OCI-M1 (cell line): Measurements from ENCODE around the gene MAMLD1.

ENCODE experiments used
- DNase-seq: peaks from one replicate; lab custom pipeline; 2025; lab: John Stamatoyannopoulos, UW

Gene MAMLD1

DNA sequence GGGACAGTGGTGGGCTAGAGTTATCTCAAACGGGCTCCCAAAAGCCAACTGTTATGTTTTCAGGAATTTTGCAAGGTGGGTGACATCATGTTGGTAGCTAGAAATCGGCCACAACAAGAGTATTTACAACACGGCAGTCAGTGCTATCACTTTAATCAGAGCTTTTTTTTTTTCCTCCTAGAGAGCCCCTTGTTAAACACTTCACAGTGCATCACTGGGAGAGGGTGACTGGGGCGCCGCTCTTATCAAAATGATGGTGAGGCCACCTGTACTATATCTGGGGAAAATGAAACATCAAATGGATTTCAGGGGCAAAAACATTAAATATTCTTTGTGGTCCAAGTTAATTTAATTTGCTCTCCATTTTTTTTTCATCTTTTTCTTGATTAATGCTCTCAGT is 44.9 kb downstream of the MAMLD1 start:
- DNase-seq = no peak

DNA sequence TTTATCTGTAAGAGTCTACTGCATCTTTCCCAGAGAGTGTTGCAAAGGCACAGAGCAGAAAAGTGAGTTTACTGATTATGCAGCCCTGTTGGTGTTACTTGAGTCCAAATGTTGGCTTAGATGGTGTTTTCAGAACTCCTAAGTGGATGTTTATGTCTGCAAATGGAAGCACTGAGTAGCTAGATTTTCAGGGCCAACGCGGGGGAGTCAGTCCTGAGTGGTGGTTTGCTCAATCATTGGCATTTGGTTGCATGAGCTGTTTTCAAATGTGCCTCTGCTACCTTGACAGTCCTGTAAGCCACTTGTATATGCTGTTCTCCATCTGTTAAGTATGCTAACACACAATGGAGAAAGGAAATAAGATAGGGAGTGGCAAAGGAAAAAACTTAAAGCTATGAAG is 45.4 kb downstream of the MAMLD1 start:
- DNase-seq = no peak

DNA sequence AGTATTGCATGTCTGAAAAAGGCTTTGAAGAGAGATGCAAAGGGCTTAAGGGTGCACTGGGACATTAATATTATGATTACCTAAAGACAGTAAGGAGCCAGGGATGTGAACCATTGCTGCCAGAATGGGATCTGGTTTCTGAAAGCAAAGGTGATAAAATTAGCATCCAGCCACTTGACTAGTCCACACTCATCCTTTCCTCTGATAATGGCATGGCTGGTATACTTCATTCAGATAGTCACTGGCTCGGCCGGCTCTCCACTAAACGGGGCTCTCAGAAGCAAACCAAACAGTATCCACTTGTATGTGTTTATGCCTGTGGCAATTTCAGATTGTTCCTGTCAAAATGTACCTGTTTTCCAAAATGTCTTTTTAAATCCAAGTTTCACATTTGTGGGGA is 46.4 kb downstream of the MAMLD1 start:
- DNase-seq = no peak

DNA sequence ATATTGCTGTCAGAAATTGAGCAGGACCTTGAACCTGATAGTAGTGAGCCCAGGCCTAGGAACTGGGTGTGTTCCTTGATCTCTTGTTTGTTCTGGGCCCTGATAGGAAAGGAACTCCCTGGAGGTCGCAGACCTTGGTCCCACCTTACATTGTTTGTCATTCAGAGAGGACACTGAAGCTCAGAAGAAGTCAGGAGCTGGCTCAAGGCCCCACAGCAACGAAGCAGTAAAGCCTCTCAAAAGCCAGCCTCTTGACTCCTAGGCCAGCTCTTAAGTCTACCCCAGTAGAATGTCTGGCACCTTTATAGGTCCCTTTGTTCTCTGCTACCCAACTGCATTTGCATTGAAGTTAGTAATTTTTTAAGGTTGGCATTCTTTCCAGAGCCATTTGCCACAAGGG is 46.8 kb downstream of the MAMLD1 start:
- DNase-seq = no peak

DNA sequence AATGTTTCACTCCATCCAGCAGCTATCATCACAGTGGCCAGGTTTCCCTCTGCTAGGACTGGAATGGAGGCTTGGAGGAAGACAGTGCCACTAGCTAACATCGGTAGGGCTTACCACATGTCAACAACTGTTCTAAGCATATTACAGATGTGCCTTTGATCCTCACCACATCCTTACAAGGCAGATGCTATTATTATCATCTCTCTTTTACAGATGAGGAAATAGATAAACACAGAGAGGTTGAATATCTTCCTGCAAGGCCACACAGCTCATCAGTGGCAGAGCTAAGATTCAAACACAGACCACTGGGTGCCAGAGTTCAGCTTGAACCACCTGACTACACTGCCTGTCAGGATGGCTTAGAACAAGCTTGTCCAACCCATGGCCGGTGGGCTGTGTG is 47.4 kb downstream of the MAMLD1 start:
- DNase-seq = no peak

DNA sequence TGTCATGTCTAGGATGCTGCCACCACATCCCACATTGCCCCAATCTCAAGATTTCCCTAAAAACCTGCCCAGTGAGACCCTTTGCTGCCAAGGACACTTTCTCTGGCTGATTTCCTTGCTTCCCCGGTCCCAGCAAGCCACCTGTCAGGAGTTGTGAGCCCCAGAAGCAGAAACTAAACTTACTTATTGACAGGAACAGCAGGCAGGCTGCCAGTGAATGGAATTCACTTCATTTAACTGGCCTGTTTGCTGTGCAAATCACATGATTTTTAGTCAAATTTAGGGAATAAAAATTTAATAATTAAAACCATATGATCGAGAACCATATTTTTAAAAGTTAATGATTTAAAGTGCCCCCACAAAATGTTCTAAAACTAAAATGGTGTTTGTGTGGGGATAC is 48.5 kb downstream of the MAMLD1 start:
- no peak for DNase-seq

DNA sequence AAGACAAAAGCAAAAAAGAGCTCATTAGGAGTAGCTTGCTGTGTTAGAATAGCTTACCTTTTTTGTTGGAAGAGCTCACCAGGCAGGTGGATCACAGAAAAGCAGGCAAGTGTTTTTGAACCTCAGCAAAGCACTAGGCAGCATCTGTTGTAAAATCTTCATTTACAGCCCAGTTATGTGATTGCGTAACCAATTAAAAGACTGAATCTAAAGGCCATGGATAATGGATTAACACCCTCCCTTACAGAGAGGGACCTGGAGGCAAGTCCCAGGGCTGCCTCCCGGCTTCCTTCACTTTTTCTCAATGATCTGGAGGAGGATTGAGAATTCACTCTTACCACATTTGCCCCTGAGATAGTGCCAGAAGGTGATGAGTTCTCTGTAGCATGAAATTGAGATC is 51.1 kb downstream of the MAMLD1 start:
- no peak for DNase-seq

DNA sequence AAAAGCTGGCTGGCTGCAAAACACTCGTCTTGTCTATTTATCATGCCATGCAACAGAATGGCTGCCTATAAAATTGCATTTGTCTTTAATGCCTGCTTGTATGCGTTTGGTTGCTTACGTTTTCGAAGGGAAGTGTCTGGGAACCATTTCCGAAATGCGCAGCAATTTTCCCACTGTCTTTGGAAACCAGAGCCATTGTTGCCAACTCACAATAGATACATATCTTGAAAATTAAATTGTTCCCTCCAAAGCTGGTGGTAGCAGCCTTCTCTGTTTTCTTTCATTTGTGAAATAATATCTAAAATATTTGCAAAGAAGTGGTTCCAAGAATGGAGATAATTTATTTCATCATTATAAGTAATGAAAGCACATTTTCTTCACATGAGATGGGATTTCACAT is 53.4 kb downstream of the MAMLD1 start:
- no peak for DNase-seq

DNA sequence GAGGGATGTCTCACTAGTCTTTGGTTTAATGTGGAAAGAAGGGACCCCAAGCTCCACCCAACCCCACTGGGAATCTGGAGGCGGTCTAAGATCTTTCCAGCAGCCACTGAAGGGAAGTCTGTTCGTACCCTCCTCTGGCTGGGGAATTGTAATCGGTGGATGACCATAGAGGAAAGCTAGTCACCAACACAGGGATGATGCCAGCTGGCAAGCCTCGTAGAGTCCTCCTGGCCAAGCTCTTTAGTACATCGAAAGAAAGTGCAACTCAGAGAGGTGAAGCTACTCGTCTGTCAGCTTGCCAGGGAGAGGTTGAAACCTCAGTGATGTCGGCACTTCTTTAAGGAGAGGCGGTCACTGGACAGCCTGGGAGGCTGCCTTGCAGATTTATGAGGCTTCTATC is 58.7 kb downstream of the MAMLD1 start:
- DNase-seq = no peak

DNA sequence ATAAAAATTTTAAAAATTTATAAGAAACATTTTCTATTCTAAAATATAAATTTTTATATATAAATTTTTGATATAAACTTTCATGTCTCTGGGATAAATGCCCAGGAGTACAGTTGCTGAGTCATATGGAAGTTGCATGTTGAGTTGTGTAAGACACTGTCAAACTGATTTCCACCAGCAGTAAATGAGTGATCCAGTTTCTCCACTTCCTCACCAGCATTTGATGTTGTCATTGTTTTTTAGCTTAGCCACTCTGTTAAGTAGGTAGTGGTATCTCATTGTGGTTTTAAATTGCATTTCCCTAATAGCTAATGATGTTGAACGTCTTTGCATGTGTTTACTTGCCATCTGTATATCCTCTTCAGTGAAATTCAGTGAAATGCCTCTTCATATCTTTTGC is 66.5 kb downstream of the MAMLD1 start:
- DNase-seq = peak; percentile 7

DNA sequence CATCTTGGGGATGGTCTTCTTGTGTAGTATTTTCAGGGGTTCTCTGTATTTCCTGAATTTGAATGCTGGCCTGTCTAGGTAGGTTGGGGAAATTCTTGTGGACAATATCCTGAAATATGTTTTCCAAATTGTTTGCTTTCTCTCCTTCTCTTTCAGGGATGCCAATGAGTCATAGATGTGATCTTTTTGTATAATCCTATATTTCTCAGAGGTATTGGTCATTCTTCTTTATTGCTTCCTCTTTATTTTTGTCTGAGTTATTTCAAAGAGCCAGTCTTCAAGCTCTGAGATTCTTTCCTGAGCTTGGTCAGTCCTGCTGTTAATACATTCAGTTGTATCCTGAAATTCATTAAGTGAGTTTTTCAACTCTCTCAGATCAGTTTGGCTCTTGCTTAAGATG is 73.1 kb downstream of the MAMLD1 start:
- no peak for DNase-seq

DNA sequence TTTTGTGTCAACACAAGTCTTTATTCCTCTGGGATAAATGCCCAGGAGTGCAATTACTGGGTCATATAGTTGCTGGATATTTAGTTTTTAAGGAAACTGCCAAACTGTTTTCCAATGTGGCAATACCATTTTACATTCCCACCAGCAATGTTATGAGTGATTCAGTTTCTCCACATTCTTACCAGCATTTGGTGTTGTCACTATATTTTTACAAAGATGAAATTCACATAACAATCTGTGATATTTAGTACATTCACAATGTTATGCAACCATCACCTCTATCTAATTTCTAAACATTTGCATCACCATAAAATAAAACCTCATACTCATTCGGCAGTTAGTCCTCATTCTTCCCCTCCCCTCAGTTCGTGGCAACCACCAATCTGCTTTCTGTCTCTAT is 75.0 kb downstream of the MAMLD1 start:
- no peak for DNase-seq

DNA sequence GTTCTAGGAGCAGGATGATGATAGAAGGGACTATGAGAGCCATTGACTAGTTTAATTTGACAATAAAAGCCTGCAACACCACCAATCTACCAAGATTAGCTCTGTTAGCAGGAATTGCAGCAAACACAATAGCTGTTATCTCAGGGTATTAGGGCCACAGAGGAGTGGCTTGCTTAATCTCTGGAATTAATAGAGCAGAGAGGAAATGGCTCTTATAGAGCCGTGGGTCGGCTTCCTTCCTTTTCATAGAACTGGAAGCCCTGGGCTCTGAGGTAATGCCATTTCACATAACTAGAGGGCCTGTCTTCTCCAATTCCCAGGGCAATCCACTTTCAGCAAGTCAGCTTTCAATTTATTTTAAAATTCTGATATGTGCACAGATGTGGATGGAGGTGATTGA is 83.0 kb downstream of the MAMLD1 start:
- DNase-seq = peak; percentile 5

DNA sequence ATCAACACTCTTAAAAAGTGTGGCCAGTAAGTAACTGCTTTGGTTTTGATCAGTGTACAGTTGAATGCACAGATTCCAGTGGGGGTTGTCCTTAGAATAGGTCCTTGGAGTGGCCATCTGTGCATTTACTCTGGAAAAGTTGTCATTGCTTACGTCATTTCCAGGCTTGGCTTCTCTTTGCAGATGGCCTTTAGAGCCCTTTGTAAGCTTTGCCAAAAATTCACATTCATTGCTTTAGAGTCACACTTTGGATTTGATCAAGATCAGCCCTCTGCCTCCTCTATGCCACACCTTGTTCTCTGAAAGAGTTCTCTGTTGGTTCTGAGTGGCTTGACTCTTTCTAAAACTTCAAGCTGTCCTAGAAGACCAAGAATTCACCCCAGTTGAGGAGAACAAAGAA is 83.9 kb downstream of the MAMLD1 start:
- no peak for DNase-seq

DNA sequence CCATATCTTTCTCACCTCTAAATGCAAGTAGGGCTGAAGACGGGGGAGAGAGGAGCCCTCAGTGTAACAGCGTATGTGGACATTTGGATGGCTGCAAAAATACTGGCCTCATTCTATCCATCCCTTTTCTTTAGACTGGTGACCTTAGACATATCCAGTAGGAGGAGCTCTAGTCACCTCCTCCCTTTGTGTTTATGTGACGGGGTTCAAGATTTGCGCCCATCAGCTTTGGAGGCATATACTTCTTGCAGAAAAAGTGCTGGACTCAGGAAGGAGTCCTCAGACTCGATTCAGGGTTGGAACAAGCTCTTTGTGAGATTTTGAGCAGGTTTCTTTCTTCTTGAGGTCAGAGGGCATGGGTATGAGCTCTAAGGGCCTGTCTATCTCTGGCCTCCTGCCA is 86.2 kb downstream of the MAMLD1 start:
- DNase-seq = no peak

DNA sequence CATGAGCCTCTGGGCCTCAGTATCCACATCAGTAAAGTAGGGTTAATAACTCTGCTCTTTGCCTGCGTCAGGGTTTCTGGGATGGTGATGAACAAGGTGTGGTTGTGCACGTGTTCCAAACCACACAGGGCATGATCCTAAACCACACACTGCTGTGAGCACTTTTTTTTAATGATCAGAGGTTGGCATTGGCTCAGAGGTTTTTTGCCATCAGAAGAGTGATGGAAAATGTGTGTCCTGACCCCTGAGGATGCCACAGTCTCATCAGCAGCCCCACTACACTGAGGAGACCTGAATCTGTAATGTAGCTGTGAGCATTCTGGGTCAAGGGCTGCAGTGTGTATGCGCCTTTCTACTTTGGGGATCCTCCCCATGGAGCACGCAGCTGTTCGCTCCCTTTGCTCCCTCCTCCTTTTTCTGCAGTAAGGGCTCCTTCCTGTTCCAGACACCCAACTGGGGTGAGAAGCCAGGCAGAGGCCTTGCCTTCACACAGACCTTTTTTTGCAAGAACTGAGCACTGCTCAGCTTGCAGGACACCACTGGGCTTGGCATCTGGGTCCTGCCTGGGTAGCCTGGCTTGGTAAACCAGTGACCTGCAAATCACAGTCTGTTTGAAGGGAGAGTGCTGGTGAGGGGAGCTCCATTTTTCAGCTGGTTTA is 87.5 kb downstream of the MAMLD1 start:
- DNase-seq = no peak

DNA sequence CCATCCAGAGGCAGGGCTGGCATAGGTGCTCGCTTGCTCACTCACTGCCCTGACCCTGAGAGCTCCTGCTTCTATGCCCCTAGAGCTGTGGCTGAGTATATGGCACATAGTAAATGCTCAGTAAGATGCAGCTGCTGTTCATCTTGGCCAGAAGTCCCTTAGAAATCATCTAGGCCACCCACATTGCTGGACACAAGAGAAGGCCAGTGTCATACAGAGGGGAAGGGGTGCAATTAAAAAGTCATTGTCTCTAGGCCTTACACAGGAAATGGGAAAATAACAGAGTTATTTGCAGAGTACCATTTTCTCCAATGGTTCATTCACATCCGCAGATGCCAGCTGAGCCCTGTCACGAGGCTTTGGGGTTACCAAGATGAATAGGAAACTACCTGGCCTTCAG is 88.8 kb downstream of the MAMLD1 start:
- DNase-seq = no peak

DNA sequence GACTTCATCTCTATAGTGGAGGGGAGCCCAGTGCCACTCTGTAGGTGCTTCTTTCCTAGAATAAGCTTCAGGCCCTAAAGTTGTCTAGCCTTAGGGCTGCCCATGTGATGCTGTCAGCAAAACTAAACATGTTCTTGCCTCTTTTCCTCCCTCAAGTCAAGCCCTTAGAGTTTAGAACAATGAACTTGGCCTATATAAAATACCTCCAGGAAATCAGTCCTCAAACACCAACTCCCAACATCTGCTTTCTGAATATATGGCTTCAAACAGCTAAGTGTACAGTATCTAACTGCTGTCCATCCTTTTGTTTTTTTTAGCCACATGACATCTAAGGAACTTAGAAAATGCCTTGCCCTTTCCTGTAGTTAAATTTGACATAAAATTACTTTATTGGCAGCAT is 91.0 kb downstream of the MAMLD1 start:
- DNase-seq = no peak

DNA sequence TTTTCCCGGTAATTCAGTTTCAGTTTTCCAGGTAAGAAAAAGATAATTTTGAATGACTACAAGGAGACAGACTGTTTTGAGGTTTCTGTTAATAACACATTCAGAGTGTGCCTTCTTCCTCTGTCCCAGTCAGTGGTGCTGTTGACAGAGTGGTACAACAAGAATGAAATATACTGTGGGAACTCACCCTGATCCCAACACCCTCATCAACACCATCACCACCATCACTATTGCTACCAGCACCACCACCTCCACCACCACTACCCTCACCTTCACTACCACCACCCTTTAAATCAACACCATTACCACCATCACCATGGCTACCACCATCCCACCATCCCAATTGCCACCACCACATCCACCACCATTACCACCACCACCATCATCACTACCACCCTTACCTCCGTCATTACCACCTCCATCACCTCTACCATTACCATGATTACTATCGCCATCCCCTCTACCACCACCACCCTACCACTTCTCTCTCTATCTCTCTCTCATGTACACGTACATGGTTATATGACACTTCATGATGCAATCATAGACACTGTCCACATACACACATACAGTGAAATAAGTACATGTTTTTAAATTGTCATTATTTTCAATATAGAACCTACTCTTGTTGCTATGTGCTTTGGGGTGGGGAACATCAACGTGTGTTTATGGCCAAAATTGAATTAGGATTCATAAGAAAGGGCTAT is 91.5 kb downstream of the MAMLD1 start:
- DNase-seq = no peak

DNA sequence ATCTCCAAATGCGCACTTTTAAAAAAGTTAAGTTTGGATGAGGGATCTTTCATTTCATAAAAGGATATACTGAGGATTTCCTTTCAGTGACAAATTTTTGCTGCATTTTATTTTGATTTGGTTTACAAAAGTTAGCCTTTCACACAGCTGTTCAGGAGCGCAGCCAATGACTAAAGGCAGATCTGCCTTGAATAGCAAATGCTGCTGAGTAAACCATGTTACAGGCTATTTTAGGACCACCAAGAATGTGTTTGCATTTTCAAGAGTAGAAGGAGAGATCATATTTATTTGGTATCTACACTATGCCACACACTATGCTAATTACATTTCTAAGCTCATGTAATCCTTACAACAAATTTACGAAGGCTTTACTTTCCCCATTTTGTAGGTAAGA is 92.1 kb downstream of the MAMLD1 start:
- no peak for DNase-seq

DNA sequence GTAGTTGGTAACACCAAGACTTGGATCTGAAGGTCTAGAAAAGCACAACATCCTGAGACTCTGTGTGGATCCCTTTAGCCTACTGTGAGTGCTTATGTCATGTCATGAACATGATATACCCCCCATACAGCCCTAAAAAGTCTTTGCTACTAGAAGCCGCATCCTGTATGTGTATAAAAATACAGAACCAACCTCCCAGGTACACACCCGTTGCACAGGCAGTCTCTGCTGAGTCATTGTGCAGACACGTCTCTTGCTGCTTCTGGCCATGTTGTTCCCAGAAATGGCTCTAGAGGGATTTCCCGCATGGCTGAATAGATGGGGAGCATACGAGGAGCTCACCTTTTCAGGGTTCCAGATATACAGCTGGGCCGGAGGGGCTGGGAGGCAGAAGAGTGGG is 93.3 kb downstream of the MAMLD1 start:
- DNase-seq = peak; percentile 4

DNA sequence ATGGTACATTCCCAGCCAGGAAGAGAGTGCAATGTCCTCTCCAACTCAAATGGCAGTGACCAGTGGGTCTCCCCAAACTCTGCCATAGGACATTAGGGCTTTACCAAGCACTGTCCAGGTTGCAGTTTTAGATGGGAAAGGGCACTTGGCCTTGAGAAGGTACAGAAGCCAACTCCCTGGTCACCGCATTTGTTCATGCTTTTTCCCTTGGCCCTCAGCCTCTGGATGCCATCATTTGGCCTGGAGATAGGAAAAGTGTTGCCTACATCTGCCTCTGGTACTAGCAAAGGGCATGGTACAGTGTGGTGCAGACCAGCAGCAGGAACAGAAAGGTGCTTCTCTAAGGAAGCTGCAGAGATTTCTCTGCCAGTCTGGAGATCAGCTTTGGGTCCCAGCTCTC is 93.8 kb downstream of the MAMLD1 start:
- no peak for DNase-seq

DNA sequence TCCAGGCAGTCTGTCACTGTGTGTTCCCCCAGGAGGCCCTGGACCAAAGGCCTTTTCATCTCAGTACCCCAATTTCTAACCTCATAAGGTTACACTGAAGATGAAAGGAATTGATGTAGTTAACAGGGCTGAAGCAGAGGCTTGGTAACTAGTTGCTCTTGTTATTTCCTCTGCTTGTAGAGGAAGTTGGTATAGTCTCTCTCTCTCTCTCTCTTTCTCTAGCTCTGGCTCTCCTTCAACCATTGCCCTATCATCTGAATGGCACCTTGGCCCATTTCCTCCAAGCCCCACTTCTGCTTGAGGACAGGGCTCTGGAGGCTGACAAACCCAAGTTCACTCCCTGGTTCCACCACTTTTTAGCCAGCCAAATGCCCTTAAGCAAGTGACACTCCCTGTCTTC is 96.1 kb downstream of the MAMLD1 start:
- DNase-seq = no peak

DNA sequence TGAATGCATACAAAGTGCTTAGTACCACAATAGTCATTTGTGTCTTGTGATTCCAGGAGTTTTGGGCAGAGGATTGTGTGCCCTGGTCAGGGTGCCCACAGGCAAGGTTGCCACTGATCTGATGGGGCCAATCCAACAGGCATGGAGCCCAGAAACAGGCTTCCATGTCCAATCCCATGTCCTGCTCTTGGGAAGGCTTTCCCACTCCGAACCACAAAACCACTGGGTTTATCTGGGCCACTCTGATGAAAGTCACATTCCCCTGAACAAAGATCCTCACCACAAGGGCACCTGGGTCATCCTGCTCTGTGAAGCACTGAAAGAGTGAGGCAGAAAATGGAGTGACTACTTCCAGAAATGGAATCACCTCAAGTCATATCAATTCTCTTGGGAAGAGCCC is 96.9 kb downstream of the MAMLD1 start:
- DNase-seq = no peak
